ENCODE results near the gene JAK2.

Gene JAK2

GRCh38 chr9:5144217-5144616 is 159.1 kb downstream of the JAK2 start:
- no peak for DNase-seq (ENCODE audit: low read depth)

GRCh38 chr9:5146241-5146640 is 161.2 kb downstream of the JAK2 start:
- DNase-seq (ENCODE audit: low read depth): no peak

All from HS-5 (cell line).